NCI-H510A treated with DMSO at 0.1 percent for 48 hours (cell line): ENCODE results near the gene TSPAN16.
"Not testable (repeated sequence)": the region's sequence is repeated elsewhere in the genome, so short reads cannot be mapped to it uniquely, and the experiment has no call there.

Experiments used
- DNase-seq: peaks from one replicate; lab custom pipeline; 2025; lab: John Stamatoyannopoulos, UW

Gene TSPAN16

DNA sequence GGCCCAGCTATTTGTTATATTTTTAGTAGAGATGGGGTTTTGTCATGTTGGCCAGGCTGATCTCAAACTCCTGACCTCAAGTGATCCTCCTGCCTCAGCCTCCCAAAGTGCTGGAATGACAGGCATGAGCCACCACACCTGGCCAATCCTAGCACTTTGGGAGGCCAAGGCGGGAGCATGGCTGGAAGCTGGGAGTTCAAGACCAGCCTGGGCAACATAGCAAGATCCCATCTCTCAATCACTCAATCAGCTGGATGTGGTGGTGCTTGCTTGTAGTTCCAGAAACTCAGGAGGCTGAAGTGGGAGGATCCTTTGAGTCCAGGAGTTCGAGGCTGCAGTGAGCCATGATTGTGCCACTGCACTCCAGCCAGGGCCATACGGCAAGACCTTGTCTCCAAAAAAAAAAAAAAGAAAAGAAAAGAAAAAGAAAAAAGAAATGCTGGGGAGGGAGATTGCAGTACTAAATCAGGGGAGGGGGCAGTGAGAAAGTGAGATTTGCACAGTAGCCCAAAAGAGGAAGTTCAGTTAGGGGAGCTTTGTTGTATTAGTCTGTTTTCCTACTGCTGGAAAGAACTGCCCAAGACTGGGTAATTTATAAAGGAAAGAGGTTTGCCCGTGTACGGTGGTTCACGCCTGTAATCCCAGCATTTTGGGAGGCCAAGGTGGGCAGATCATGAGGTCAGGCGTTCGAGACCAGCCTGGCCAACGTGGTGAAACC lies 24.5 kb downstream of the TSPAN16 start:
- not testable (repeated sequence) for DNase-seq

DNA sequence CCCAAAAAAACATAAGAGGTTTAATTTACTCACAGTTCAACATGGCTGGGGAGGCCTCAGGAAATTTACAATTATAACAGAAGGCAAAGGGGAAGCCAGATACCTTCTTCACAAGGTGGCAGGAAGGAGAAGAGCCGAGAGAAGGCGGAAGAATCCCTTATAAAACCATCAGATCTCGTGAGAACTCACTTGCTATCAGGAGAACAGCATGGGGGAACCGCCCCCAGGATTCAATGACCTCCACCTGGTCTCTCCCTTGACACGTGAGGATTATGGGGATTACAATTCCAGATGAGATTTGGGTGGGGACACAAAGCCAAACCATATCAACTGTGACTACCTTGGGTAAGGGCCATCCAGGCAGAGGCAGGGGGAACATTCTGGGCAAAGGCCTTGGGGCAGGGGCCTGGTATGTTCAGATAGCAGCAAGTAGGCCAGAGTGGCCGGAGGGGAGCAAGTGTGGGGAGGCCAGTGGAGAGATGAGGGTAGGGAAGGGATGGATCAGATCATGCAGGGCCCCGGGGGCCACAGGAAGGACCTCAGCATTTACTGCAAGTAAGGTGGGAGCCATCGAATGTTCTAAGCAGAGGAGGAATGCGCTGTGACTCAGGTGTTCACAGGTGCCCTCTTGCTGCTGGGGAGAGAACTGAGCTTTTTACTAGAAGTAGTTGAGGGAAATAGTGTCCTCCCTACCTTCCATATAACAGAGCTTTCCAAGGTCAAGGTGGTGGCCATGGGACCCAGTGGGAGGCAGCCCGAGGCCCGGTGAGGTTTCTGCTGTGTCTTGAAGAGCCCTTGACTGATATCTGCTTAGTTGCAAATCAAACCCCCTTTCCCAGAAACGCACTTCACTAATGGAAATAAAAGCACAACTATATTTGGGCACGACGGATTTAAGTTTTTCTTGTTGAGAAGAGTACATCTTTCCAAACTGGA lies 25.5 kb downstream of the TSPAN16 start:
- DNase-seq, result no peak

DNA sequence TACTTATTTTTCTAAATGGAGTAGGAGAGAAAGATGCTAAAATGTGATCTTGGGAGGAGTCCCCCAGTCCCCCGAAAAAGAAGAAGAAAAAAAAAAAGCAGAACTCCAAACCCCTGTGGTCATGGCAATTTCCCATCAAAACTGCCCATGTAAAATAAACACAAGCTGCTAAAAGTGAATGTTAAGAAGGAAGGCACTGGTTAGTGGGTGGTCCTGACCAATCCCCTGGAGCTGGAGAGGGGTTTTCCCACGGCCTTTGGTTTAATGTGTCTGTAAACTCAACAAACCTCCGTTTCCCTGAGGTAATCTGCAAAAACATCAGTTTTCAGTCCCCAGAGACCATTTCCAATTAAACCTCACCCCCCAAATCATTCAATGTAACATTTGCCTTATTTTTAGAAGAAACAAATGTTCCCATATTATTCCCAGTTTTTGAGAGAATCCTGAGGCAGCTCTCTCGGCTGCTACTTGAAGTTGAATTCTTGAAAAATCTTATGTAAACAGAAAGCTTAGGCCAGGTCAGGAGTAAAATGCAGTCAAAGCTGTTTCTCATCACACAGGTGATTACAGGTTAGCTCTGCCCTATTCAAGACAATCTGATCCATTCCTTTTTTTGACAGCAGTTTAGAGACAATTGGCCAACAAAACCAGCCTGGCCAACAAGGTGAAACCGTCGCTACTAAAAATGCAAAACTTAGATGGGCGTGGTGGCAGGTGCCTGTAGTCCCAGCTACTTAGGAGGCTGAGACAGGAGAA lies 26.5 kb downstream of the TSPAN16 start:
- no peak for DNase-seq

DNA sequence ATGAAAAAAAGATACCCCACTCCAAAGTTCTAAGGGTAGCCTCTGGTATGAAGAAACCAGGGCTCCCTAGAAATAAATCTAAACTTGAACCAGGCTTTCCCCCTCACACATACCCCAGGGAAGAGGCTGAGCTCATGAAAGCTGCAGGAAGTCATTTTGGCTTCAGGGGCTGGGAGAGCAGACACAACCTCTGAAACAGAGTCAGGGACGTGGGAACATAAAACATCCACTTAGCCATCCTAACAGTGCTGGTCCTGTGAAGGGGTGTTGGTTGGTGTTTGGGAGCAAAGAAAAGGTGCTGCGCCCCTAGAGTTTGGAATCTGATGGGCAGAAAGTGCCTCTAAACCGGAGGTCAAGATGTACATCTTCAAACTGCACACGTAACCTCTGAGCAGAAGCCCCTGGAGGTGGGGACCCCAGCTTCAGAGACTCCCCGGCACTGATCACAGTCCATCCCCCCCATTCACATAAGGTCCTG lies 27.7 kb downstream of the TSPAN16 start:
- no peak for DNase-seq

DNA sequence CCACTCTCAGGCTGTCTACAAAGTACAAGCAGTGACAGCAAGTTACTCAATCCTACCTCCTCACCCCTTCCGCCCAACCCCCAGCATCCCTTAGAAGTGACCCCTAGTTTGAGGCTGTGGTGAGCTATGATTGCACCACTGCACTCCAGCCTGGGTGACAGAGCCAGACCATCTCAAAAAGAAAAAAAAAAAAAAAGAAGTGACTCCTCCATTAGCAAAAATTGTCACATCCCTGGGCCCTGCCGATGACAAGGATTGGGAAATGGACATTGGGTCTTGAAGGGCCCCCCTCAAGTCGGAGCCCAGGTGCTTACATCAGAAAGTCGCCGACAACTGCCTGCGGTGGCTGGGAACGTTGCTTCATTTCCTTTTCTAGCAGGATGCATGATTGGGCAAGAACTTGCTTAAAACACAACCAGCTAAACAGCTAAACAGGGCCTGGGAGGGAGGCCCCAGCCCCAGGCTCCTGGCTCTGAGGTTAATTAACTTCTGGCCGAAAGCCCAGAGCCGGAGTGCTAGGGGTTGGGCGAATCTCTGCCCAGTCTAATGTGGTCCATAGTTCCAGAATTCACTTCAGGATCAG lies 28.2 kb downstream of the TSPAN16 start:
- peak; percentile 48 for DNase-seq

DNA sequence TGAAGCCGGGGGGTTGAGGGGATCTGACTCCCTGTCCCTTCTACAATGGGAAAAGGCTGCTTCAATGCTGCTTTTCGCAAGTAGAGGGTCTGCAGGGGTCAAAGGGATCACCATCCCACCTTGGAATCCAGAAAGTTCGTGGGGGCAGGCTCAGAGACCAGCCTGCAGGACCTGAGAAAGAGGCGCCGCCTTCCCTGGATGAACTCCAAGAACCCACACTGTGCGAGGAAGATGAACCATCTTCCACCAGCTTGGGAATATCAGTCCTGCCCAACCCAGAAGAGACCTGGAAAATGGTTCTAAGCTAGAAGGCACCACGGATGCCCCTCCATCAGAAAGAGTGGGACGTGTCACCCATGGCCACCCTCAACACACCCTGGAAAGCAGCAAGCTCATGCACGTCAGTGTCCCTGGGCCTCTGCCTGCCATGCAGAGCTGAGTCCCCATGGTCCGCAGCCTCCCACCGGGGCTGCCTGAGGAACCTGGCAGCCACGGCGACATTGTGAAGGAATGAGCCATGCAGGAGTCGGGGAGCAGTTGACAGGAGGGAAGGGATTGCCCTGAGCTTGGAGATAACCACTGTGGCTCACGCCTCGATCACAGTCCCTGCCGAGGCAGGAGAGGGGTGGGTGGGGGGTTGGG lies 28.9 kb downstream of the TSPAN16 start:
- DNase-seq, result no peak

DNA sequence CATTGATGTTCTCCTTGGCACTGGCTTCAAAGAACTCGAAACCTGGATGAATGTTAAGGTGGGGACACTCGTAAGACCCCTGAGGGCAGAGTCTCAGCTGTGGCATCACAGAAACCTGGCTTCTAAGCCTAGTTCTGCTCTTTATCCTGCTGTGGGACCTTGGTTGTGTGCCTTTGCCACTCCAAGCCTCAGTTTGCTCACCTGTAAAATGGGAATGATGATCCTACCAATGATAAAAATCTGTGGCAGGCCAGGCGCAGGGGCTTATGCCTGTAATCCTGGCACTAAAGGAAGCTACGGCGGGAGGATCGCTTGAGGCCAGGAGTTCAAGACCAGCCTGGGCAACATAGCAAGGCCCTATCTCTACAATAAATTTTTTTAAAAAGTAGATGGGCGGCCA lies 29.6 kb downstream of the TSPAN16 start:
- DNase-seq, result no peak

DNA sequence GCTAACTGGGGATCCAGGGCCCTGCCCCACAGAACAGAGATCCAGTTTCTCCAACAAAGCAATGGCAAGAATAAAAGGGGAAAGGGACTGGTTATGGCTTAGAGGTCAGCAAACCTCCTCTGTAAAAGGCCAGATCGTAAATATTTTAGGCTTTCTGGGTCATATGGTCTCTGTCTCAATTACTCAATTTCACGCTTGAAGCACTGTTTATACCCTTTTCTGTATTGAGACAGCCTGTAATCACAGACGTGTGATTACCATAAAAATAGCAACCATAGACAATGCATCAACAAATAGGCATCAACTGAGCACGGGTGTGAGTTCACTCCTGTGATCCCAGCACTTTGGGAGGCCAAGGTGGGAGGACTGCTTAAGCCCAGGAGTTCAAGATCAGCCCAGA lies 34.2 kb downstream of the TSPAN16 start:
- DNase-seq, result no peak

DNA sequence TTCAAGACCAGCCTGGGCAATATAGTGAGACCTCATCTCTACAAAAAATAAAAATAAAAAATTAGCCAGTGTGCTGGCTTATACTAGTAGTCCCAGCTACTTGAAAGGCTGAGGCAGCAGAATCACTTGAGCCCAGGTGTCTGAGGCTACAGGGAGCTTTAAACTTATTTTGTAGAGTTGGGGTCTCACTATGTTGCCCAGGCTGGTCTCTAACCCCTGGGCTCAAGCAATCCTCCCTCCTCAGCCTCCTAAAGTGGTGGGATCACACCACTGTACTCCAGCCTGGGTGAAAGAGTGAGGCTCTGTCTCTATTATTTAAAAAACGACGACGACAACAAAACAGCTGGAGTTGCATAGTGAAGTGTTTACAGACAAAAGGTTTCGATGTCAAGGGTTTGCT lies 35.5 kb downstream of the TSPAN16 start:
- no peak for DNase-seq

DNA sequence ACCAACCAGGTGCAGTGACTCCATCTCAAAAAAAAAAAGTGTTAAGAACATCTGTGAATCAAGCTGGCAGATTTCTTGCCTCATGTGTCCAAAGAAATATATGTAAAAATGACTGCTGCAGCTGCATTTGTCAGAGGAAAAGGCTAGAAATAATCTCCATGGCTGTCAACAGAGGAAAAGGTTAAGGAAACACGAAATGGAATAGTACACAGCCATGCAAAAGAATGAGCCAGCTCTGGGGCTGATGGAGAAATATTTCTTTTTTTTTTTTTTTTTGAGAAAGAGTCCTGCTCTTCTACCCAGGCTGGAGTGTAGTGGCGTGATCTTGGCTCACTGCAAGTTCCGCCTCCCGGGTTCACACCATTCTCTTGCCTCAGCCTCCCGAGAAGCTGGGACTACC lies 36.9 kb downstream of the TSPAN16 start:
- DNase-seq, result no peak

DNA sequence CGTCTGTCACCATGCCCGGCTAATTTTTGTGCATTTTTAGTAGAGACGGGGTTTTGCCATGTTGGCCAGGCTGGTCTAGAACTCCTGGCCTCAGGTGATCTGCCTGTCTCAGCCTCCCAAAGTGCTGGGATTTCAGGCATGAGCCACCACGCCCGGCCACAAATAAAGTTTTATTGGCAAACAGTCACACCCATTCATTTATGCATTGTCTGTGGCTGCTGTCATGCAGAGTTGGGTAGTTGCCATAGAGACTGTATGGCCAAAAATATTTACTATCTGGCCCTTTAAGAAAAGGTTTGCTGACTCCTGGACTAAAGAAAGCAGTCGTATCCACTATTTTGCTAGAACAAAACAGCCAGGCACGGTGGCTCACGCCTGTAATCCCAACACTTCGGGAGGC lies 37.9 kb downstream of the TSPAN16 start:
- not testable (repeated sequence) for DNase-seq

DNA sequence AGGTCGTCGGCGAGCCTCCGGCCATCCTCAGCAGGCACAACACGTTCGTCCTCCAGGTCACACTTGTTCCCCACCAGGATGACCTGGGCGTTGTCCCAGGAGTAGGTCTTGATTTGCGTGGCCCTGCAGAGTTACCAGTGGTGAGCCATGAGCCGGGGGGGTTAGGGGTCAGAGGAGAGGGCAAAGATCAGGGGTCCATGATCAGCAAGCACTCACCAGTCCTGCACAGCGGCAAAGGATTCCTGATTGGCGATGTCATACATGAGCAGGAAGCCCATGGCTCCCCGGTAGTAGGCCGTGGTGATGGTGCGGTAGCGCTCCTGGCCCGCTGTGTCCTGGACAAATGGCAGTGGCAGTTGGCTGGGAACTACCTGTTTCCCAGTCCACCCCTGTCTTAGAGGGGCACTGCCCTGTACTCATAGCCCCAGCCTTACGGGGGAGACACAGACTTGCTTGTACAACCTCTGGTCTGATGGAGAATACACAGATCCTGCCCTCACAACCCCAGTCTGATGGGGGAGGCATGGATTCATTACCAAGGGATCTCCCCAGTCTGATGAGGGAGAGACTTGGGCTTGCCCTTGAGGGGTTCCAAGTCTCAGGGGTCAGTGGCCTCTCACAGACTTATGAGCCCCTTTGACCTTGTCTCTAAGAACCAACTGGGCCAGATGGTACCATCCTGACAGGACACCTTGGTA lies 39.6 kb downstream of the TSPAN16 start:
- DNase-seq, result no peak

DNA sequence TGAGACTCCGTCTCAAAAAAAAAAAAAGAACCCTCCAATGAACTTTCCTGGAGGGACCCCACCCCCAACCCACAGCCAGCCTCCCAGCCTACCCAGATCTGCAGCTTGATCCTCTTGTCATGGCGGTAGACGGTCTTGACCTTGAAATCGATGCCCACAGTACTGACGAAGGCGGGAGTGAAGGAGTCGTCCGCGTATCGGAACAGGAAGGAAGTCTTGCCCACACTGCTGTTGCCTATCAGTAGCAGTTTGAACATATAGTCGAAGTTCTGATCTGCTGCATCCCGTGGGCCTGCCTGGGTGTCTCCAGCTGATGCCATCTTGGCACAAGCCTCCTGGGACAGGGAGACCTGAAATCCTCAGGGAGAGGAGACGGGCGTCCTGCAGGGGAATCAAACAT lies 41.1 kb downstream of the TSPAN16 start:
- DNase-seq, result no peak

DNA sequence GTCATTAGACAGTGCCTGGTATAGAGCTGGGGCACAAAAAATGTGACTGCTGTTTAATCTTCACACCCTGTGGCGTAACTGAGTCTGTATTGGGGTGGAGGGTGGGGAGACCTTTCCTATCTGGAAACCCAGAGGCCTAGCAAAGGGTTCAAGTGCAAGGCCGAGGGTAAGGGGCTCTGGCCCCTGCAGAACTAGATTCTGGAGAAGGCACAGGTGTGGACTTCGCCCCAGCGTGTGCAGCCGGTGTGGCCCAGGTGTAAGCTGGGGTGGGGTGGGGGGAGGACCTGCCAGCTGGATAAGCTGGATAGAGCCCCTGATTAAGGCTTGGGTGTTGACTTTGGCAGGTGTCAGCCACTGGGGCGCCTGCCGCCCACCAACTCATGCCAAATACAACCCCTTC lies 42.2 kb downstream of the TSPAN16 start:
- DNase-seq, result no peak

DNA sequence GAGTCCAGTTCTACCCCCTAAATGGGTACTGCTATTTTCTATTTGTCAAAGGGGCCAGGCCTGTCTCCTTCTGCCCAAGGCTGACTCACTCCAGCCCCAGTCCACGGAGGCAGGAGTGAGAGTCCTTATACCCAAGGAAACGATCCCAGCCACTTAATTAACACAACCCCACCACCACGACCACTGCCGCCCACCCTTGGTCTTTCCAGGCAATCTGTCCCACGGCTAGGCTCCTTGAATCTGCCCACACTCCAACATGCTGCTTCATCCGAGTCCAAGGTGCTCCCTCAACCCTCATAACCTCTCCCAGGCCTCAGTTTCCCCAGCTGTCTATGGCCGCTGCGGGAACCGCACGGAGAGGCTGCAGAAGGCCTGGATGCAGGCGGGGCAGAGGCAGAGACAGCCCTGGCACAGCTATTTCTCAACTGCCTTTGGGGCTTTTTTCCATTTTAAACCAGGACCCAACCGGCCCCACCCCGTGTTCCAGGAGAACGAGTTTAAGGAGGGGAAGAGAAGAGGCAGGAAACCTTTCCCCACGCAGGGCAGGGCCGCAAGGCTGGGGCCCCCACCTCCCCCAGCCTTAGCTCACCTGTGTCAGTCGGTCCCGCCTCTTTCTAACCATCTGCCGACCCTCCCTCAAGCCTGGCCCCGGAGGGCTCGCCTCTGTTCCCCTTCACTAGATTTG lies 42.8 kb downstream of the TSPAN16 start:
- no peak for DNase-seq

DNA sequence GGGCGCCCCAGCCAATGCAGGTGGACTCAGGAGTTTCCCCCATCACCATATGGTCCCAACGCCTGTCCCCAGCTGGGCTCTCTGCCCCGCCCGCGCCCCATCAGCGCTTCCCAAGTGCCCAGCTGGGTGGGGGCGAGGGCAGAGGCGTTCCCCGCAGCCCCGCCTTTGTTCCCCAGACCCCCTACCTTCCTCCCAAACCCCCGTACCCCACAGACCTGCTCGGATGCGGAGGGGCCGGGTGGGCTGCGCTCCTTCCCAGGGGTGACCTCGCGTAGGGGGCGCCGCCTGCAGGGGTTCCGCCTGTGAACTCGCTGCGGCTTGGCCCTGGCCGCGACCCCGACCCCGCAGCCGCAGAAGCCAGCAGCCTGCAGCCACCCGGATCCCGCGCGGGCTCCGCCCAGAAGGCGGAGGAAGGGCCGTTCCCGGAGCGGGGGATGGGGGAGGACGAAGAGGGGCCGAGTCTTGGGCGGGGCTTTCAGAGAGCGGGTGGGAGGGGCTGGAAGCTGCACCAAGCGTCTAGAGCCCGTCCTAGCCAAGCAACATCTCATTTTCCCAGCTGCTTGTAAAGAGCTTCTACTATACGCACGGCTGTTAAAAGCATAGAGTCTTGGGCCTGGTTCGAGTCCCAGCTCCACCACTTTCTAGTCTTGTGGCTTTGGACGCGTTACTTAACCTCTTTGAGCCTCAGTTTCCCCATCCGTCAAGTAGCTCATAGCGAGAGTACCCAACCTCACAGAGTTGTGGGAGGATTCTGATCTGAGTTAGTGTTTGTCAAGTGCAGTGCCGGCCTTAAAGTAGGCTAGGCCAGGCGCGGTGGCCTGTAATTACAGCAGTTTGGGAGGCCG lies 43.5 kb downstream of the TSPAN16 start, which contains the start of gene RAB3D:
Gene RAB3D, minus strand, starts transcription at position 404 of the 845 bp plus-strand sequence. CDS start 2,258 bp downstream, outside the sequence.
- DNase-seq, result peak; percentile 90

DNA sequence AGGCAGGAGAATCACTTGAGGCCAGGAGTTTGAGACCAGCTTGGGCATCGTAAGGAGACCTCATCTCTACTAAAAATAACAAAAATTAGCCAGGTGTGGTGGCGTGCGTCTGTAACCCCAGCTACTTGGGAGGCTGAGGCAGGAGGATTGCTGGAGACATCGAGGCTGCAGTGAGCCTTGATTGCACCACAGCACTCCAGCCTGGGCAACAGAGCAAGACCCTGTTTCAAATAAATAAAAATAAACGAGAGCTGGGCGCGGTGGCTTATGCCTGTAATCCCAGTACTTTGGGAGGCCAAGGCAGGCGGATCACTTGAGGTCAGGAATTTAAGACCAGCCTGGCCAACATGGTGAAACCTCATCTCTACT lies 44.1 kb downstream of the TSPAN16 start:
- DNase-seq, result not testable (repeated sequence)

DNA sequence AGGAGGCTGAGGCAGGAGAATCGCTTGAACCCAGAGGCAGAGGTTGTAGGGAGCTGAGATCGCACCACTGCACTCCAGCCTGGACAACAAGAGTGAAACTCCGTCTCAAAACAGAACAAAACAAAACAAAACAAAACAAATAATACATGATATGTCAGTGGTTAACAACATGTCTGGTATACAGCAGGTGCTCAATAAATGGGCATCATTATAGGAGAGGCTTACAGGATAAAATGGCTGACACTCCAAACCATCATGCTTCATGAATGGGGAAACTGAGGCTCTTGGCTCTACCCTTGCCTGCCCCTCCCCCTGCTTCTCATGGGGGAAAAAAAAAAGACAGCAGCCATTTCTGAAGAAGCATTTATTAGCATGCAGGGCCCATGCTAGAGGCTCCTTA lies 46.5 kb downstream of the TSPAN16 start:
- no peak for DNase-seq

DNA sequence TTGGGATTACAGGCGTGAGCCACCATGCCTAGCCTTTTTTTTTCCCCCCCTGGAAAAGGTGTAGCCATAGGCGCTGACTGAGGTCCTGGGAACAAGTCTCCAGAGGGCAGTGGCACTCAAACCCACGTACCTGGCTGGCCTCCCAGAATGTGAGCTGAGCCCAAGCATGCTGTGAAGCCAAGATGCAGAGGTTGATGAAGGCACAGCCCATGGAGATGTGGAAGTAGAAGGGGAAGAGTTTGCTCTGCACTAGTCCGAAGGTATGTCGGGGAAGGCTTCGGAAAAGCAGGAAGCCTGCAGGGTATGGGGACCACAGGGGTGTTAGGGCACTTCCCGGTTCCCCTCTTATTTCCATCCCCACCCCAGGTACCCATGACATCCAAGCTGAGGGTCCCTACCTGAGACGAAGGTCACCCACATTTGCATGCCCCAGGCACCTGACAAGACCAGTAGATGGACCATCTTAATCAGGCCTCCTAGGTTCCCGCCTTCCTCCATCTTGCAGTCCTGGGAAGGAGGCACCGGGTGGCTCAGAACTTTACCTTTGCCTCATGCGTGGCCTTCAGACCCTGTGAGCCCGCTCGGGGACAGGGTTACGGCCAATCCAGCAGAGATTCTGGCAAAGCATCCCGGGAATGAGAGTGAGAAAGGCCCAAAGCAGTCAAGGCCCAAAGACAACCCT lies 49.3 kb downstream of the TSPAN16 start:
- no peak for DNase-seq
